Liver (tissue), 9 donors: ENCODE data around the gene ST3GAL2. TPM values are rescaled to one million over a fixed set of nuclear protein-coding genes. Genes with fewer than 3 reads are reported as not detected.
A peak's percentile ranks its signal among the peaks of the same experiment; 100 is the strongest.

Experiments
- DNase-seq: peaks from one replicate; pipeline ENCODE4 v3.0.0-alpha.2; 2017; ENCODE audit warnings: low spot score
- H3K27ac ChIP-seq, 2 donors: one replicate each; pipeline ENCODE4 v1.7.0; 2013; ENCODE audit warnings: inconsistent platforms in 2 of 2, low read length in 2 of 2, control low read depth in 1 of 2, low read depth in 1 of 2, mild to moderate bottlenecking in 1 of 2
- H3K27me3 ChIP-seq, 4 donors: one replicate each; pipeline versions ENCODE4 v1.6.1 to v1.7.0; 2013; ENCODE audit warnings: low read length in 3 of 4, inconsistent platforms in 1 of 4, mild to moderate bottlenecking in 1 of 4, moderate library complexity in 1 of 4; ENCODE audit not compliant: control insufficient read depth in 4 of 4, insufficient read depth in 4 of 4
- H3K36me3 ChIP-seq, 4 donors: one replicate each; pipeline versions ENCODE4 v1.6.1 to v1.7.0; 2013; ENCODE audit warnings: low read length in 3 of 4, mild to moderate bottlenecking in 3 of 4, low read depth in 1 of 4, moderate library complexity in 1 of 4; ENCODE audit not compliant: control insufficient read depth in 4 of 4, insufficient read depth in 3 of 4
- H3K4me1 ChIP-seq, 4 donors: one replicate each; pipeline versions ENCODE4 v1.6.1 to v1.7.0; 2013; ENCODE audit warnings: low read length in 3 of 4, mild to moderate bottlenecking in 3 of 4, moderate library complexity in 1 of 4; ENCODE audit not compliant: control insufficient read depth in 4 of 4, insufficient read depth in 4 of 4
- H3K4me3 ChIP-seq, 3 donors: one replicate each; pipeline versions ENCODE4 v1.6.1 to v1.7.0; 2013; ENCODE audit warnings: low read length in 3 of 3, control low read depth in 1 of 3, low read depth in 1 of 3, mild to moderate bottlenecking in 1 of 3
- H3K9ac ChIP-seq, 2 donors: one replicate each; pipeline ENCODE4 v1.7.0; 2013; ENCODE audit warnings: low read length in 2 of 2, mild to moderate bottlenecking in 2 of 2, moderate library complexity in 2 of 2, control low read depth in 1 of 2, low read depth in 1 of 2
- H3K9me3 ChIP-seq, 4 donors: one replicate each; pipeline versions ENCODE4 v1.6.1 to v1.7.0; 2013; ENCODE audit warnings: low read length in 3 of 4; ENCODE audit not compliant: control insufficient read depth in 4 of 4
- RAD21 ChIP-seq, 2 donors: IDR thresholded peaks; 2 replicates each; pipeline ENCODE4 v1.6.1; 2016; ENCODE audit warnings: antibody characterized with exemption in 2 of 2, mild to moderate bottlenecking in 2 of 2
- RXRA ChIP-seq, 2 donors: IDR thresholded peaks; 2 replicates each; pipeline ENCODE4 v1.6.1; 2017 to 2018; ENCODE audit warnings: antibody characterized with exemption in 2 of 2, mild to moderate bottlenecking in 1 of 2
- ZBTB33 ChIP-seq: IDR thresholded peaks from 2 replicates; pipeline ENCODE4 v1.6.1; 2016; ENCODE audit warnings: antibody characterized with exemption
- WGBS: extraction: QIAGEN DNeasy Blood & Tissue Kit; methylation state at CpG from one replicate; pipeline ENCODE4 v1.1.7; 2013; 5-methylcytosine and 5-hydroxymethylcytosine counted together
- polyA plus RNA-seq, 2 donors: library from polyadenylated mRNA; stranded (reverse) in 1 of 2; unstranded in 1 of 2; fragments of 200-250 nt in 1 of 2; fragments of >200 nt in 1 of 2; fragmentation: Nextera tagmentation in 1 of 2; extraction: Ambion mirVana in 1 of 2; gene quantifications; one replicate each; pipeline versions ENCODE4 v1.2.1 to v1.2.3, GENCODE V29; 2013 to 2015
- total RNA-seq, 2 donors: library from RNA; depleted of rRNA; stranded (reverse); fragments of >200 nt; gene quantifications; one replicate each; pipeline ENCODE4 v1.2.3, GENCODE V29; 2014
- TF ChIP-seq, protein P1 (sequence below): IDR thresholded peaks from 2 replicates; pipeline ENCODE4 v1.6.1; 2016; ENCODE audit warnings: antibody characterized with exemption
- TF ChIP-seq, protein P2 (sequence below): IDR thresholded peaks from 2 replicates; pipeline ENCODE4 v1.6.1; 2016; ENCODE audit warnings: antibody characterized with exemption
- donor health status: healthy.
- donor health status: healthy.
- donor health status: healthy.
- donor health status: healthy.
- donor health status: healthy.

ST3GAL2 gene
- total and polyA plus RNA-seq, 4 donors: 3.9 to 53.1 (median 12.9) TPM

- WGBS: 94% methylated on average over 24 of the region's 24 CpGs
- no peaks in the 10 kb centered on the region for H3K27me3 ChIP-seq
- DNase-seq: no peak
- H3K9me3 ChIP-seq: no peaks in the 10 kb centered on the region
- H3K4me1 ChIP-seq: no peaks in the 10 kb centered on the region
- TF ChIP-seq, protein P1, sequence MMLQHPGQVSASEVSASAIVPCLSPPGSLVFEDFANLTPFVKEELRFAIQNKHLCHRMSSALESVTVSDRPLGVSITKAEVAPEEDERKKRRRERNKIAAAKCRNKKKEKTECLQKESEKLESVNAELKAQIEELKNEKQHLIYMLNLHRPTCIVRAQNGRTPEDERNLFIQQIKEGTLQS: no peak
- no peak for TF ChIP-seq ZBTB33
- TF ChIP-seq, protein P2, sequence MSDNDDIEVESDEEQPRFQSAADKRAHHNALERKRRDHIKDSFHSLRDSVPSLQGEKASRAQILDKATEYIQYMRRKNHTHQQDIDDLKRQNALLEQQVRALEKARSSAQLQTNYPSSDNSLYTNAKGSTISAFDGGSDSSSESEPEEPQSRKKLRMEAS: no peak
- H3K36me3 ChIP-seq: peaks cover 14 to 52% (median 18%) of the 10 kb centered on the region in 4 donors
- H3K9ac ChIP-seq: no peak overlapping the region
- no peak overlapping the region for H3K4me3 ChIP-seq
- no peak overlapping the region for H3K27ac ChIP-seq
Measured at GRCh38 chr16:70475054-70475871, 36.4 kb upstream of the ST3GAL2 start.

- DNase-seq: no peak
- Histone ChIP-seq H3K36me3 (peaks cover 8 to 45% (median 15%) of the 10 kb centered on the region in 4 donors), H3K27me3 (no peaks in the 10 kb centered on the region), H3K9me3 (no peaks in the 10 kb centered on the region), H3K4me3 (no peak overlapping the region), H3K27ac (no peak overlapping the region), H3K9ac (no peak overlapping the region), H3K4me1 (no peaks in the 10 kb centered on the region)
- no peak for TF ChIP-seq RXRA (IDR thresholded peaks at IDR 0.05)
- WGBS: 96% methylated on average over 22 of the region's 22 CpGs
Measured at GRCh38 chr16:70474320-70475053, 35.6 kb upstream of the ST3GAL2 start.

GRCh38 chr16:70473446-70474319 lies 34.8 kb upstream of the ST3GAL2 start:
- no peak for TF ChIP-seq RXRA (IDR thresholded peaks at IDR 0.05)
- TF ChIP-seq RAD21 (IDR thresholded peaks at IDR 0.05): peak in 1 of 2 donors; percentile 22
- H3K36me3 ChIP-seq: peaks cover 6 to 37% (median 11%) of the 10 kb centered on the region in 4 donors
- no peaks in the 10 kb centered on the region for H3K27me3 ChIP-seq
- no peak overlapping the region for H3K27ac ChIP-seq
- no peak for DNase-seq
- 95% methylated on average over 21 of the region's 21 CpGs for WGBS
- H3K9me3 ChIP-seq: no peaks in the 10 kb centered on the region
- H3K9ac ChIP-seq: no peak overlapping the region
- H3K4me1 ChIP-seq: no peaks in the 10 kb centered on the region
- no peak overlapping the region for H3K4me3 ChIP-seq
